Measurements from ENCODE around the gene MLLT3.

Gene MLLT3

GRCh38 chr9:20407013-20407412 lies 215.3 kb downstream of the MLLT3 start:
- DNase-seq = no peak

DNA sequence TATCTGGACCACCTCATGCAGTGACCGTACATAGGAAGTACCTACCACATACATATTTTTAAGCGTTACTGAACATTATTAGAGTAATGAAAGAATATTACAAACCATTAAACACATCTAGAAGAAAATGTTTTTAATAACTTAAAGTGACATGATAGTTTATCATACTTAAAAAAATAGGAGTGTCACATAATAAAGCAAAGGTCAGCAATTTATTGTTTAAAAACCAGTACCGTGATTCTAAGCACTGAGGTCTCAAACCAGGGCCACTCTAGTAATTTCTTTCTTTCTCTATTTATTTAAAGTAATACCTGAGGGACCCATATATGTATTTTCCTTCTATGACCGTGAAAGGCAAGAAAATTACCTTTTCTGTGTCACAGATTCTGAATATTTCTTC lies 216.0 kb downstream of the MLLT3 start:
- DNase-seq = no peak

DNA sequence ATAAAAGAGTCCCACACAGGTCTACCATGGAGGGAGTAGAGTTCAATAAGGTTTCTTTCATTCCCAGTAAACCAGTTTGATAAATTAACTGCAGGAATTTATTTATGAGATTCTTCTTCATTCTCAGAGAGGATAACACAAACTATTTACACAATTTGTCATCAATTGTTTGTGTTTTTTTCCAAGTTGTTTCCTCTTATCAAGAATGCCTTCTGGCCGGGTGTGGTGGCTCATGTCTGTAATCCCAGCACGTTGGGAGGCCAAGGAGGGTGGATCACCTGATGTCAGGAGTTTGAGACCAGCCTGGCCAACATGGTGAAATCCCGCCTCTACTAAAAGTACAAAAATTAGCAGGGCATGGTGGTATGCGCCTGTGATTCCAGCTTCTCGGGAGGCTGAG lies 216.7 kb downstream of the MLLT3 start:
- DNase-seq = no peak

- no peak for DNase-seq
These were observed 217.2 kb downstream of the MLLT3 start for GRCh38 chr9:20405078-20405477.

- no peak for DNase-seq
These were observed 218.0 kb downstream of the MLLT3 start for GRCh38 chr9:20404192-20404813.

DNA sequence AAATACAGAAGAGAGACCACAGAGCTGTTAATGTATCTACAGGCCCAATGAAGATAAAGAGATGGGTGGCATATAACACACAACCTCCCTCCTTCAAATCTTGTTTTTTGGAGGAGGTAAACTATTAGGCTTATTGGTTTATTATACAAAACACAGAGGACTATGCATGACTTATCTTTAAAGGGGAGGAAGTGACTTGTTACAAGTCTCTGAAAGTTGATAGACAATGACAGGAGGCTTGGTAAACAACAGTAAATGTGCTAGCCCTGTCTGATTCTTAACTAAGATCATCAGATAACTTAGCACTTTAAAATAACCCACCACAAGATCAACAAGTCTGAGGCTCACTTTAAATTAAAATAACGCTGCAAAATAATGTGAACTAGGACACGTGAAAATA lies 219.0 kb downstream of the MLLT3 start:
- no peak for DNase-seq

GRCh38 chr9:20402273-20402875 lies 219.9 kb downstream of the MLLT3 start:
- no peak for DNase-seq

- DNase-seq = no peak
These were observed 223.6 kb downstream of the MLLT3 start for GRCh38 chr9:20398536-20399338.

DNA sequence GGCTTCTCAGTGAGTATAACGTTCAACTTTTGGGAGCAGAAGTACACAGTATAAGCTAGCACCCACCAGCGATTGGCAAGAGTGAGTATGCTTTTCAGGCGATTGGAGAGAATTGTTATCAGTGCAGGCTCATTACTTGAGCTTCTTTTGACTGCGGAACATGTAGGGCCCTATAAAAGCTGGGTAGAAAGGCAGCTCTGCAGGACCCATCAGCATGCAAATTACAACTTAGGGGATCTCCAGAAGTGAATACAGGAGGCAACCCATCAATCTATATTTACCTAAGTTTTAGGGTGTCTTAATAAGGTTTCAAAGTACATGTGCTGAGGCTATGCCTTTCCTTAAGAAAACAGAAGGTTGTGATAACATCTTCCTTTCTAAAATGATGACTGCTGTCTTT lies 225.0 kb downstream of the MLLT3 start:
- DNase-seq = no peak

- no peak for DNase-seq
These were observed 225.8 kb downstream of the MLLT3 start for GRCh38 chr9:20396509-20396908.

DNA sequence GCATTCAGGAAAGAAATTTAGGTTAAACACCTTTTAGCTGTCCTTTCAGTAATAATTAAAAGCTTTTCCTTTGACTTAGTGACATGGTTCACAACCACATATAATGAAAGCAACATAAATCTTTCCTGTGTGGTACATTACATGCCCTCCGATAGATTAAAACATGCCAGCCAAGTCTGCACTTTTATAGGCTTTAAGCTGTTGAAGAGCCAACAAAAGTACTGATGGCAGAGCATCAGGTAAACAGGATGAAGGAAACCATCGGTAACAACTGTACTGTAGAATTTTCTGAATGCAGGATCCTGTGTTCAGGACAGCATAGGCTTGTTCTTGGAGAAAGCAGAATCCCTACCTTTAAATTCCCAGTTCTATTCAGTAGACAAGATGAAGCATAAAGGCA lies 226.6 kb downstream of the MLLT3 start:
- no peak for DNase-seq

GRCh38 chr9:20394969-20395368 lies 227.3 kb downstream of the MLLT3 start:
- no peak for DNase-seq

DNA sequence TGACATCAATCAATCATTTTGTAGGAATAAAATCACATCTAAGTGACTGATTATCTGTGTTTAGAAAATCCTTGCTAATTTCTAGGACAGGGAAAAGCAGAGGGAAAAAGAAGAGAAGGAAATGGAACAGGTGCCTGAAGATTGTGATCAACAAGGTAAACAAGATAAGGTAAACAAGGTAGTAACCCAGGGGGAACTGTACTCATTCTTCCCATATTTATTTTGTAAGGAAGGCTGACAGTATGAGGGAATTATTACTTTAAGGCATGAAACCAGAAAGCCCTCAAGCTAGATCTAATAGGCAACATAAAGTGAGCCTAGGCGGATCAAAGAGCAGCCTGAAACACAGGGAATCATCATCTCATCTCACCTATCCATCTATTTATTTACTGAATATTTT lies 231.1 kb downstream of the MLLT3 start:
- no peak for DNase-seq

GRCh38 chr9:20390400-20390799 lies 231.9 kb downstream of the MLLT3 start:
- no peak for DNase-seq

DNA sequence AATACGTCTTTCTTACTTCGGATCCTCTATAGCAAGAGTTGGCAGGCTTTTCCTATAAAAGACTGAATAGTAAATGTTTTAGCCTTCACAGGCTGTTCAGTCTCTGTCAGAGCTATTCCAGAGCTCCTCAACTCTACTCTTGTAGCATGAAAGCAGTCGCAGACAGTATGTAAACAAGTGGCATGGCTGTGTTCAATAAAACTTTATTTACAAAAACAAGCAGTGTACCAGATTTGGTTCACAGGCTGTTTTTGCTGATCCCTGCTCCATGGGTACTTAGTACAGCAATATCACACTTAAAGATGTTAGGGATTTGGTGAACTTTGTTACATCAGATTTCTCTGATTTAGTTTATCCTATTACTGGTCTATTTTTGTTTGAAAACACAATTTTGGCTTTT lies 235.2 kb downstream of the MLLT3 start:
- DNase-seq = no peak

GRCh38 chr9:20384642-20385041 lies 237.7 kb downstream of the MLLT3 start:
- no peak for DNase-seq

DNA sequence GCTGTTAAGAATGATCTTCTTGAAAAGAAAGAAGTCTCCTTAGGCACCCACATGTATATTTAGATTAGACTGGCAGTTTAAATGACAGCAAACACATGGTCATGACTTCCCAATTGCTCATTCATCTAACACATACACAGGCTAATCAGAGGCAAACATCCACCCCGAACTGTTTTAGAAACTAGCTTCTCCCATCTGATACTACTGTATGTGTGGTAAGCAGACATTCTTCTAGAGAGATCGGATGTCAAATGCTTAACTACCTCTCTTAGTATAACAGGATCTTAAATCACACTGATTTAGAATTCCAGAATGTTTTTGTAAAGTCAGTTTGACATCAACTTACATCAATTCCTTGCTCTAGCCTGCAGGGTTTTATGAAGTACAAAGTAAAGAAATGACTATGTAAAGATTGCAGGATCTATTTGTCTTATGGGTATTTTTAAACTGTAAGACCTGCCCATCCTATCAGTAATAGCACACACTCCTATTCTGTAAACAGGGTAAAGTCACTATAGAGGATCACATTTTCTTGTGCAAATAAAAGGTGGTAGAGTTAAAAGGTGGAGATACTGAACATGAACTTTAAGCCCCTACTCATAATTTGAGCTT lies 239.7 kb downstream of the MLLT3 start:
- no peak for DNase-seq

- no peak for DNase-seq
These were observed 241.8 kb downstream of the MLLT3 start for GRCh38 chr9:20380546-20380945.

DNA sequence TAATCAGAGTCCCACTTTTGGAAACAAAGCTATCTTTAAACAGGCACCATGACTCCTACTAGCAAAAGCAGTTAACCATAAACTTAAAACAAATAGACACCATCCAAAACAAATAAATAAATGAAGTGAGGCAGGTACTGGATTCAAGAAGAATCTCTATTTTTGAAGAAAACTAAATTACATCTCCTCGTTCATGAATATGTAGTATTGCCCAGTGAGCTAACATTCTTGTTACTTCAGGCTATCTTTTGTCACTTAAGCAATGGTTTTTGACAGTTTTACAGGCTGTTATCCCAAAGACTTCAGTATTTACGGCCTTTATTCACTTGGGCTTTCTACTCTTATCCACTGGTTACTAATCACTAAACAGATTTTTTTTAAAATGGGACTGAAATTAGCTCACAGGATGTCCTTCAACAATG lies 242.5 kb downstream of the MLLT3 start:
- no peak for DNase-seq

DNA sequence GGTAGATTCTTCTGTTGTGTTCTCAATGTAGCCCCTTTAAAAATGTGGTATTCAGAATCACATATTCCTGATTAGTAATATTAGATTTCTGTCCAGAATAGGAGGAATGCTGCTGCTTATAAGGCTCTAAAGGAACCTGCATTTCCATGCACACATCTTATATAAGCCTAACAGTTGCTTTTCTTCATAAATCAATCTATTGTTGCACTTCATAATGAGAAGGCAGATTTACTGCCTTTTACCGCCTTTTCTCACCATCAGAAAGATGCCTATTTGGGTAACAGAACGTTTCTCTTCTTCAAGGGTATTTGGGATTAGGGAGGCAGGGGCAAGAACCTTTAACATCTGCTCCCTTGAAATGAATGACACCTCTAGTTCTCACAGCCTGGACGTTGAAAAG lies 243.4 kb downstream of the MLLT3 start:
- no peak for DNase-seq

DNA sequence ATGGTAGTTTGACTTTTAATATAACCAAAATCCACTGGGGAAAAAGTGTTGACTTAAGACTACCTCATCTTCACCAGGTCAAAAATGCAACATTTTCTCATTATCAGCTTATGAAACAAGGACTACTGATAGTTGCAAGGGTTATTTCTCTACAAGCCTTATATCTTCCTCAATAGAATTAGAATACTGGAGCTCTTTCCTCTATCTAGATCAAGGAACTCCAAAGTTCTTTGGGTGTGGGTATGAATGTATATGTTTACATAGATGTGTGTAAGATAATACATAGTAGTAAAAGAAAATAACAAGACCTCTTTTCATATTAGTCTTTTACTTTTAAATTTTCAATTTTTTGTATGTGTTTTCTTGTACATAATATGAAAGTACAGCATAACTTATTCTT lies 244.5 kb downstream of the MLLT3 start:
- DNase-seq = no peak

GRCh38 chr9:20376731-20377375 lies 245.4 kb downstream of the MLLT3 start:
- DNase-seq = no peak

GRCh38 chr9:20376042-20376441 lies 246.3 kb downstream of the MLLT3 start:
- no peak for DNase-seq
